Loucy (cell line): ENCODE results near the gene ISM1.

Source experiments
- EZH2phosphoT487 ChIP-seq: fragments of 200-600 bp; IDR thresholded peaks from 2 replicates; pipeline ENCODE4 v1.6.1; 2018; ENCODE audit warnings: antibody characterized with exemption, mild to moderate bottlenecking, moderate library complexity, borderline replicate concordance
- TF ChIP-seq, protein P1 (sequence below): fragments of 200-600 bp; sonication (generic); conservative IDR thresholded peaks from 2 replicates; pipeline ENCODE4 v1.5.1; 2014; ENCODE audit warnings: mild to moderate bottlenecking, antibody characterized with exemption, low read length

DNA sequence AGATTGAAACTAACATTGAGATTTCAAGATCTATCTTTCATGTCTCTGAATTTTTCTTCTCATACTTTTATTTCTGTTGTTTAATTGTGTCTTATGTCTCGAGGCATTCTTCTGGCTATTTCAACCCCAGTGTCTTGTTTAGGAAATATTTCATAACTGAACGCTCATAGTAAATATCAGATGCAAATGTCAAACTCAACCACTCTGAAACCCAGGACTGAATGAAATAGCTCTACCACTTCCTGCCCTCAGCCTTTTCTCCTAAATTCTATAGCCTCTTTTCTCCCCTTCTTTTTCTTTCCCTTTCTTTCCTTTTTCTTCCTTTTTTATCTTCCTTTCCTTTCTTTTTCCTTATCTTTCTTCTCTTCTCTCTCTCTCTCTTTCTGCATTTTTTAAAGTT is 7.7 kb downstream of the ISM1 start:
- TF ChIP-seq, protein P1, sequence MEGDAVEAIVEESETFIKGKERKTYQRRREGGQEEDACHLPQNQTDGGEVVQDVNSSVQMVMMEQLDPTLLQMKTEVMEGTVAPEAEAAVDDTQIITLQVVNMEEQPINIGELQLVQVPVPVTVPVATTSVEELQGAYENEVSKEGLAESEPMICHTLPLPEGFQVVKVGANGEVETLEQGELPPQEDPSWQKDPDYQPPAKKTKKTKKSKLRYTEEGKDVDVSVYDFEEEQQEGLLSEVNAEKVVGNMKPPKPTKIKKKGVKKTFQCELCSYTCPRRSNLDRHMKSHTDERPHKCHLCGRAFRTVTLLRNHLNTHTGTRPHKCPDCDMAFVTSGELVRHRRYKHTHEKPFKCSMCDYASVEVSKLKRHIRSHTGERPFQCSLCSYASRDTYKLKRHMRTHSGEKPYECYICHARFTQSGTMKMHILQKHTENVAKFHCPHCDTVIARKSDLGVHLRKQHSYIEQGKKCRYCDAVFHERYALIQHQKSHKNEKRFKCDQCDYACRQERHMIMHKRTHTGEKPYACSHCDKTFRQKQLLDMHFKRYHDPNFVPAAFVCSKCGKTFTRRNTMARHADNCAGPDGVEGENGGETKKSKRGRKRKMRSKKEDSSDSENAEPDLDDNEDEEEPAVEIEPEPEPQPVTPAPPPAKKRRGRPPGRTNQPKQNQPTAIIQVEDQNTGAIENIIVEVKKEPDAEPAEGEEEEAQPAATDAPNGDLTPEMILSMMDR, result no peak
- no peak for TF ChIP-seq EZH2phosphoT487
